Breast epithelium (tissue), 4 donors: ENCODE results near the gene YWHAH. TPM values are rescaled to one million over a fixed set of nuclear protein-coding genes. Genes with fewer than 3 reads are reported as not detected.

Experiments
- DNase-seq, 2 donors: peaks; one replicate each; pipeline ENCODE4 v3.0.0-alpha.2; 2019; ENCODE audit warnings: low spot score in 2 of 2
- H3K27ac ChIP-seq, 2 donors: fragments of 200-600 bp; sonication (generic) in 1 of 2; one replicate each; pipeline ENCODE4 v1.5.1; 2016 to 2019; ENCODE audit warnings: mild to moderate bottlenecking in 1 of 2
- H3K27me3 ChIP-seq, 2 donors: fragments of 200-600 bp; sonication (generic) in 1 of 2; one replicate each; pipeline versions ENCODE4 v1.5.1 to v1.6.0; 2017 to 2019; ENCODE audit warnings: control low read depth in 1 of 2, mild to moderate bottlenecking in 1 of 2
- H3K36me3 ChIP-seq: fragments of 200-600 bp; one replicate; pipeline ENCODE4 v1.5.1; 2019
- H3K4me1 ChIP-seq, 2 donors: fragments of 200-600 bp; sonication (generic); one replicate each; pipeline ENCODE4 v1.5.1; 2016 to 2019; ENCODE audit warnings: control low read depth in 1 of 2
- H3K4me3 ChIP-seq, 3 donors: fragments of 200-600 bp; sonication (generic); 1 replicate in 2 of 3; 2 replicates in 1 of 3; pipeline ENCODE4 v1.5.1; 2016 to 2019; ENCODE audit warnings: mild to moderate bottlenecking in 3 of 3, moderate library complexity in 2 of 3
- H3K9me3 ChIP-seq, 2 donors: fragments of 200-600 bp; sonication (generic) in 1 of 2; one replicate each; pipeline ENCODE4 v1.5.1; 2016 to 2019; ENCODE audit warnings: control low read depth in 1 of 2
- CTCF ChIP-seq, 3 donors: fragments of 450-650 bp; IDR thresholded peaks; one replicate each; pipeline ENCODE4 v1.5.1; 2016 to 2017; ENCODE audit warnings: antibody characterized with exemption in 3 of 3, mild to moderate bottlenecking in 3 of 3, moderate library complexity in 3 of 3
- POLR2A ChIP-seq: fragments of 450-650 bp; IDR thresholded peaks from one replicate; pipeline ENCODE4 v1.6.1; 2016; ENCODE audit warnings: antibody characterized with exemption, mild to moderate bottlenecking, moderate library complexity
- POLR2AphosphoS5 ChIP-seq, 3 donors: sonication (generic); formaldehyde crosslinking; IDR thresholded peaks; one replicate each; pipeline ENCODE4 v1.6.1; 2017; ENCODE audit warnings: antibody characterized with exemption in 3 of 3
- intact Hi-C: fragments of 100-400 bp; cut with DNase I; formaldehyde crosslinking; loops from one replicate; pipeline ENCODE4 v1.15.1; 2023; ENCODE audit warnings: low total_unique reads
- total RNA-seq, 3 donors: library from RNA; depleted of rRNA; stranded (reverse); fragments of >200 nt; gene quantifications; one replicate each; pipeline ENCODE4 v1.1.0, GENCODE V29; 2016

YWHAH gene
- total RNA-seq, 3 donors from 2014 or later: 58.7 to 94.3 (median 85.9) TPM

- Histone ChIP-seq H3K4me3 (no peak overlapping the region), H3K36me3 (no peaks in the 10 kb centered on the region)
Measured at GRCh38 chr22:31906086-31906485, 38.2 kb upstream of the YWHAH start.

DNA sequence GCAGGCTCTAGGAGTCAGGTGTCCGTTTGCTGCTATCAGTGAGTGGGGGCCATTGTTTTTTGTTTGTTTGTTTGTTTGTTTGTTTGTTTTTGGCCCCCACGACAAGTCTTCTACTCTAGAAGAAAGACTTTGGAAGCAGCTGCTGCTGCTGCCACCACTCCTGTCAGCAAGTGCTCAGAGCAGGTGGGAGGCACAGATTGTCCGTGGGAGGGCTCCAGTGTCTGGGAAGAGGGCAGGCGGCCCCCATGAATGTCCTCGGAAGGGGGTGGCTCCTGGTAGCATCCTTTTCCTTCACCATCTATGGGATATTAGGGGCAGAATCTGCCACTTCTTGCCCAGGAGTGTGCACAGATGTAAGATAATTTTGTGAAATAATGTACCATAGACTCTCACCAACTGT lies 37.8 kb upstream of the YWHAH start:
- H3K36me3 ChIP-seq: no peaks in the 10 kb centered on the region
- TF ChIP-seq POLR2A (no peak), CTCF (IDR thresholded peaks at IDR 0.05) (no peak), POLR2AphosphoS5 (IDR thresholded peaks at IDR 0.05) (no peak)
- H3K9me3 ChIP-seq: no peaks in the 10 kb centered on the region
- H3K27ac ChIP-seq: no peak overlapping the region
- no peaks in the 10 kb centered on the region for H3K27me3 ChIP-seq
- no peak overlapping the region for H3K4me3 ChIP-seq
- H3K4me1 ChIP-seq: no peaks in the 10 kb centered on the region
- DNase-seq: no peak
- intact Hi-C loops: no loop called here

More at GRCh38 chr22:31906086-31906485, 38.2 kb upstream of the YWHAH start:
- Histone ChIP-seq H3K27me3 (no peaks in the 10 kb centered on the region), H3K4me1 (no peaks in the 10 kb centered on the region), H3K27ac (no peak overlapping the region), H3K9me3 (no peaks in the 10 kb centered on the region)
- intact Hi-C loops: no loop called here
- no peak for DNase-seq
- no peak for TF ChIP-seq POLR2AphosphoS5 (IDR thresholded peaks at IDR 0.05)
- TF ChIP-seq CTCF (IDR thresholded peaks at IDR 0.05): no peak
- no peak for TF ChIP-seq POLR2A

- intact Hi-C loops: no loop called here
- no peak for DNase-seq
- Histone ChIP-seq H3K36me3 (no peaks in the 10 kb centered on the region), H3K9me3 (no peaks in the 10 kb centered on the region), H3K4me3 (no peak overlapping the region), H3K27me3 (no peaks in the 10 kb centered on the region), H3K4me1 (no peaks in the 10 kb centered on the region), H3K27ac (no peak overlapping the region)
- TF ChIP-seq POLR2AphosphoS5 (IDR thresholded peaks at IDR 0.05) (no peak), CTCF (IDR thresholded peaks at IDR 0.05) (no peak), POLR2A (no peak)
Measured at GRCh38 chr22:31909977-31910376, 34.4 kb upstream of the YWHAH start.

- H3K36me3 ChIP-seq: no peaks in the 10 kb centered on the region
- TF ChIP-seq CTCF (IDR thresholded peaks at IDR 0.05) (no peak), POLR2A (no peak), POLR2AphosphoS5 (IDR thresholded peaks at IDR 0.05) (no peak)
Measured at GRCh38 chr22:31911565-31912406, 32.5 kb upstream of the YWHAH start.

DNA sequence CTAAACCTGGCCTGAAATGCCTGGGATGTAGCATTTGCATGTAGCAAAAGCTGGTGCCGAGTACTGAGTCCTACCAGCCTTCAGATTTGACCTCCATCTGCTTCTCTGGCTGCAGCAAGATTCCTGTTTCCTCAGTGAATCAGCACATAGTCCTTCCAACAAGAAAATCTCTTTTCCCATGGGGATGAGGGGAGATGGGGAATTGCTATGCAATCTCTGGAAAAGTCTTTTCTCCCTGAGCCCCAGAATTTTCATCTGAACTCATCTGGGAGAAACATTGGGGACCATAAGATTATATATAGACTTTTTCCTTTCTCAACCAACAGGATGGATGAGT lies 32.0 kb upstream of the YWHAH start:
- intact Hi-C loops: no loop called here
- Histone ChIP-seq H3K27ac (no peak overlapping the region), H3K27me3 (no peaks in the 10 kb centered on the region), H3K4me3 (no peak overlapping the region), H3K36me3 (no peaks in the 10 kb centered on the region), H3K9me3 (no peaks in the 10 kb centered on the region), H3K4me1 (no peaks in the 10 kb centered on the region)
- TF ChIP-seq CTCF (IDR thresholded peaks at IDR 0.05) (no peak), POLR2AphosphoS5 (IDR thresholded peaks at IDR 0.05) (no peak), POLR2A (no peak)
- no peak for DNase-seq

More at GRCh38 chr22:31911565-31912406, 32.5 kb upstream of the YWHAH start:
- Histone ChIP-seq H3K27me3 (no peaks in the 10 kb centered on the region), H3K4me1 (no peaks in the 10 kb centered on the region), H3K4me3 (no peak overlapping the region), H3K27ac (no peak overlapping the region), H3K9me3 (no peaks in the 10 kb centered on the region)
- intact Hi-C loops: no loop called here
- DNase-seq: no peak
